ENCODE data around the gene ODC1.
A peak's percentile ranks its signal among the peaks of the same experiment; 100 is the strongest.
"Not testable (repeated sequence)": the region's sequence is repeated elsewhere in the genome, so short reads cannot be mapped to it uniquely, and the experiment has no call there.

Gene ODC1

GRCh38 chr2:10493075-10493633, 45.0 kb upstream of the ODC1 start:
- Histone ChIP-seq H3K27me3 (ENCODE audit: insufficient read depth, low read length, poor library complexity) (no peaks in the 10 kb centered on the region), H4K20me1 (ENCODE audit: insufficient read depth, low read length) (no peaks in the 10 kb centered on the region), H3K9me3 (ENCODE audit: insufficient read depth, low read length, severe bottlenecking) (peaks cover 2% of the 10 kb centered on the region), H3K4me1 (ENCODE audit: insufficient read depth, low read length) (peaks cover 19% of the 10 kb centered on the region), H3K4me3 (ENCODE audit: low read depth in 1 of 2, low read length in 2 of 2) (0 out of 4 replicates have a peak overlapping the region, but pooled peaks of 1 of the 2 experiments have one; percentile 16), H3K27ac (ENCODE audit: low read length) (peak overlapping the region; percentile 87), H3K79me2 (ENCODE audit: insufficient read depth, low read length) (no peaks in the 10 kb centered on the region), H3K4me2 (ENCODE audit: insufficient read depth, low read length) (peak overlapping the region; percentile 51), H3K9ac (ENCODE audit: low read depth, low read length) (peak overlapping the region; percentile 35), H2AFZ (ENCODE audit: low read depth, low read length) (peak overlapping the region; percentile 70), H3K36me3 (ENCODE audit: insufficient read depth, low read length) (no peaks in the 10 kb centered on the region)
- TF ChIP-seq CTCF (IDR thresholded peaks at IDR 0.05; ENCODE audit: borderline replicate concordance, extremely low read depth, low read length, poor library complexity, severe bottlenecking) (no peak), EZH2 (IDR thresholded peaks at IDR 0.05; ENCODE audit: borderline replicate concordance, low read depth, low read length, severe bottlenecking) (no peak)
- DNase-seq (no peak), ATAC-seq (ENCODE audit: insufficient read depth, low read depth) (peak; percentile 37; the same call in 2 of the 3 replicates)

GRCh38 chr2:10490806-10491291, 42.7 kb upstream of the ODC1 start:
- no peaks in the 10 kb centered on the region for H3K36me3 ChIP-seq (ENCODE audit: insufficient read depth, low read length)
- no peak overlapping the region for H3K4me2 ChIP-seq (ENCODE audit: insufficient read depth, low read length)
- H3K4me1 ChIP-seq (ENCODE audit: insufficient read depth, low read length) = peaks cover 19% of the 10 kb centered on the region
- no peaks in the 10 kb centered on the region for H3K79me2 ChIP-seq (ENCODE audit: insufficient read depth, low read length)
- H2AFZ ChIP-seq (ENCODE audit: low read depth, low read length) = no peak overlapping the region
- no peak overlapping the region for H3K4me3 ChIP-seq (ENCODE audit: low read depth in 1 of 2, low read length in 2 of 2)
- no peak overlapping the region for H3K9ac ChIP-seq (ENCODE audit: low read depth, low read length)
- no peaks in the 10 kb centered on the region for H3K27me3 ChIP-seq (ENCODE audit: insufficient read depth, low read length, poor library complexity)
- no peak for ATAC-seq (ENCODE audit: insufficient read depth, low read depth)
- H3K9me3 ChIP-seq (ENCODE audit: insufficient read depth, low read length, severe bottlenecking) = peaks cover 2% of the 10 kb centered on the region
- TF ChIP-seq EZH2 (IDR thresholded peaks at IDR 0.05; ENCODE audit: borderline replicate concordance, low read depth, low read length, severe bottlenecking) (no peak), CTCF (IDR thresholded peaks at IDR 0.05; ENCODE audit: borderline replicate concordance, extremely low read depth, low read length, poor library complexity, severe bottlenecking) (no peak)
- no peak for DNase-seq
- no peaks in the 10 kb centered on the region for H4K20me1 ChIP-seq (ENCODE audit: insufficient read depth, low read length)
- no peak overlapping the region for H3K27ac ChIP-seq (ENCODE audit: low read length)

- TF ChIP-seq EZH2 (IDR thresholded peaks at IDR 0.05; ENCODE audit: borderline replicate concordance, low read depth, low read length, severe bottlenecking) (no peak), CTCF (IDR thresholded peaks at IDR 0.05; ENCODE audit: borderline replicate concordance, extremely low read depth, low read length, poor library complexity, severe bottlenecking) (no peak)
- ATAC-seq (ENCODE audit: insufficient read depth, low read depth) = no peak
- no peak overlapping the region for H3K4me2 ChIP-seq (ENCODE audit: insufficient read depth, low read length)
Observed at GRCh38 chr2:10489842-10490555, 41.9 kb upstream of the ODC1 start.

GRCh38 chr2:10488142-10488541, 40.0 kb upstream of the ODC1 start:
- not testable (repeated sequence) for H3K9ac ChIP-seq (ENCODE audit: low read depth, low read length); H4K20me1 ChIP-seq (ENCODE audit: insufficient read depth, low read length); H2AFZ ChIP-seq (ENCODE audit: low read depth, low read length); H3K27ac ChIP-seq (ENCODE audit: low read length); H3K79me2 ChIP-seq (ENCODE audit: insufficient read depth, low read length); H3K4me3 ChIP-seq (ENCODE audit: low read depth in 1 of 2, low read length in 2 of 2); H3K36me3 ChIP-seq (ENCODE audit: insufficient read depth, low read length); DNase-seq; H3K4me2 ChIP-seq (ENCODE audit: insufficient read depth, low read length); H3K9me3 ChIP-seq (ENCODE audit: insufficient read depth, low read length, severe bottlenecking); ATAC-seq (ENCODE audit: insufficient read depth, low read depth); H3K27me3 ChIP-seq (ENCODE audit: insufficient read depth, low read length, poor library complexity); H3K4me1 ChIP-seq (ENCODE audit: insufficient read depth, low read length)

More at GRCh38 chr2:10489842-10490555, 41.9 kb upstream of the ODC1 start:
- Histone ChIP-seq H3K27ac (ENCODE audit: low read length) (no peak overlapping the region), H3K4me3 (ENCODE audit: low read depth in 1 of 2, low read length in 2 of 2) (no peak overlapping the region), H3K9me3 (ENCODE audit: insufficient read depth, low read length, severe bottlenecking) (peaks cover 2% of the 10 kb centered on the region), H3K36me3 (ENCODE audit: insufficient read depth, low read length) (no peaks in the 10 kb centered on the region), H3K9ac (ENCODE audit: low read depth, low read length) (no peak overlapping the region), H3K4me1 (ENCODE audit: insufficient read depth, low read length) (peaks cover 19% of the 10 kb centered on the region), H3K27me3 (ENCODE audit: insufficient read depth, low read length, poor library complexity) (no peaks in the 10 kb centered on the region), H2AFZ (ENCODE audit: low read depth, low read length) (no peak overlapping the region), H3K79me2 (ENCODE audit: insufficient read depth, low read length) (no peaks in the 10 kb centered on the region), H4K20me1 (ENCODE audit: insufficient read depth, low read length) (no peaks in the 10 kb centered on the region)
- no peak for DNase-seq

- H3K9ac ChIP-seq (ENCODE audit: low read depth, low read length); H3K36me3 ChIP-seq (ENCODE audit: insufficient read depth, low read length); H3K4me2 ChIP-seq (ENCODE audit: insufficient read depth, low read length); H3K9me3 ChIP-seq (ENCODE audit: insufficient read depth, low read length, severe bottlenecking); H3K4me3 ChIP-seq (ENCODE audit: low read depth in 1 of 2, low read length in 2 of 2); H3K27me3 ChIP-seq (ENCODE audit: insufficient read depth, low read length, poor library complexity); DNase-seq; H3K4me1 ChIP-seq (ENCODE audit: insufficient read depth, low read length); H4K20me1 ChIP-seq (ENCODE audit: insufficient read depth, low read length); H3K79me2 ChIP-seq (ENCODE audit: insufficient read depth, low read length); H2AFZ ChIP-seq (ENCODE audit: low read depth, low read length); ATAC-seq (ENCODE audit: insufficient read depth, low read depth); H3K27ac ChIP-seq (ENCODE audit: low read length): not testable (repeated sequence)
Observed at GRCh38 chr2:10487741-10488104, 39.6 kb upstream of the ODC1 start.
